Measurements from ENCODE around the gene TREM2.

Gene TREM2

GRCh38 chr6:41156771-41157170 lies 6.1 kb downstream of the TREM2 start:
- TF ChIP-seq CTCF (IDR thresholded peaks at IDR 0.05; ENCODE audit: borderline replicate concordance, control extremely low read depth, extremely low read depth, insufficient read depth, missing control alignments), result no peak
- no peak for DNase-seq (ENCODE audit: low spot score)
- in situ Hi-C loops (cut with MboI; ENCODE audit: low sequenced_read_pairs, unreplicated experiment), result no loop called here

GRCh38 chr6:41156001-41156400 lies 6.9 kb downstream of the TREM2 start:
- no peak for DNase-seq (ENCODE audit: low spot score)
- no peak for TF ChIP-seq CTCF (IDR thresholded peaks at IDR 0.05; ENCODE audit: borderline replicate concordance, control extremely low read depth, extremely low read depth, insufficient read depth, missing control alignments)
- in situ Hi-C loops (cut with MboI; ENCODE audit: low sequenced_read_pairs, unreplicated experiment), result no loop called here

- in situ Hi-C loops (cut with MboI; ENCODE audit: low sequenced_read_pairs, unreplicated experiment), result no loop called here
- peak; percentile 29 for DNase-seq (ENCODE audit: low spot score)
- TF ChIP-seq CTCF (IDR thresholded peaks at IDR 0.05; ENCODE audit: borderline replicate concordance, control extremely low read depth, extremely low read depth, insufficient read depth, missing control alignments), result no peak
These were observed 7.6 kb downstream of the TREM2 start for GRCh38 chr6:41155132-41155805.

- DNase-seq (ENCODE audit: low spot score), result no peak
- in situ Hi-C loops (cut with MboI; ENCODE audit: low sequenced_read_pairs, unreplicated experiment), result no loop called here
- TF ChIP-seq CTCF (IDR thresholded peaks at IDR 0.05; ENCODE audit: borderline replicate concordance, control extremely low read depth, extremely low read depth, insufficient read depth, missing control alignments), result no peak
These were observed 8.8 kb downstream of the TREM2 start, which contains the start of gene TREML1 for GRCh38 chr6:41153992-41154625. TREML1 (minus strand) TSS chr6:41154347; CDS start chr6:41154288, 59 bp downstream.

- no peak for TF ChIP-seq CTCF (IDR thresholded peaks at IDR 0.05; ENCODE audit: borderline replicate concordance, control extremely low read depth, extremely low read depth, insufficient read depth, missing control alignments)
- in situ Hi-C loops (cut with MboI; ENCODE audit: low sequenced_read_pairs, unreplicated experiment), result no loop called here
- DNase-seq (ENCODE audit: low spot score), result no peak
These were observed 9.5 kb downstream of the TREM2 start for GRCh38 chr6:41153451-41153850.

- in situ Hi-C loops (cut with MboI; ENCODE audit: low sequenced_read_pairs, unreplicated experiment), result no loop called here
- TF ChIP-seq CTCF (IDR thresholded peaks at IDR 0.05; ENCODE audit: borderline replicate concordance, control extremely low read depth, extremely low read depth, insufficient read depth, missing control alignments), result no peak
- no peak for DNase-seq (ENCODE audit: low spot score)
These were observed 12.2 kb downstream of the TREM2 start for GRCh38 chr6:41150671-41151070.

Measured in GM13976 (cell line).